Stimulated activated CD4-positive, alpha-beta T cell treated with anti-CD3 and anti-CD28 coated beads, Interleukin-4, amount 100 ng/mL, for 4 hours (primary cell): ENCODE data around the gene FAM98A.

Experiments used
- DNase-seq, 2 experiments: peaks; one replicate each; pipeline ENCODE4 v3.0.0-alpha.2; 2020

FAM98A gene

GRCh38 chr2:33595385-33595784 lies 3.7 kb downstream of the FAM98A start:
- no peak for DNase-seq

DNA sequence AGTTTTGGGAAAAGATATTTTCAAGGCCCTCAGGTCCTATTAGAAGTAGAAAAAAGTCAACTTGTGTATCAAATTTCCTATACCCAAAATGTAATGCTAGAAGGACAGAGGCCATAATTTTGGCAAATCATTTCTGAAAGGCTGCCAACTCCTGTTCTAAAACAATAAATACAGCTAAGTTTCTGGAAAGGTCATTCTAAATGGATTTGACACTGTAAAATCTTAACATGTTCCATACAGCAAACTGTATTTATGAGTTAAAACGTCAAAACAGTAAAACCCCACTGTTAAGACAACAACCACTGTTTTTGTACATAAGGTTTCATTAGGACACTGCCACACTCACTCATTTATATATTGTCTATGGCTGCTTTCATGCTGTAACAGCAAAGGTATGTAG lies 9.7 kb downstream of the FAM98A start:
- DNase-seq, result no peak

GRCh38 chr2:33588232-33588631 lies 10.9 kb downstream of the FAM98A start:
- DNase-seq, result no peak

- no peak for DNase-seq
Measured at GRCh38 chr2:33586766-33587165, 12.3 kb downstream of the FAM98A start.

GRCh38 chr2:33583194-33583938 lies 15.7 kb downstream of the FAM98A start:
- DNase-seq, result no peak

DNA sequence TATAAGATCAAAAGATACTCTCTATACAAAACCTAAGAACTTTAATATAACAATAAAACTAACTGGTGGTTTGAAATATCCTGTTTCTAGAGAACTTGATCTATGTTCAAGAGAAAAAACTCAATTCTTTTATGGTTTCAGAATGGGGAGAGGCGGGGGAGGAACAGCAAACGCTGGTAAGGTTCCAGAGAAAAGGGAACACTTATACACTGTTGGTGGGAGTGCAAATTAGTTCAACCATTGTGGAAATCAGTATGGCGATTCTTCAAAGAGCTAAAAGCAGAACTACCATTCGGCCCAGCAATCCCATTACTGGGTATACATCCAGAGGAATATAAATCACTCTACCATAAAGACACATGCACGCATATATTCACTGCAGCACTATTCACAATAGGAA lies 17.2 kb downstream of the FAM98A start:
- DNase-seq, result no peak

- no peak for DNase-seq
Measured at GRCh38 chr2:33579227-33579626, 19.9 kb downstream of the FAM98A start.

DNA sequence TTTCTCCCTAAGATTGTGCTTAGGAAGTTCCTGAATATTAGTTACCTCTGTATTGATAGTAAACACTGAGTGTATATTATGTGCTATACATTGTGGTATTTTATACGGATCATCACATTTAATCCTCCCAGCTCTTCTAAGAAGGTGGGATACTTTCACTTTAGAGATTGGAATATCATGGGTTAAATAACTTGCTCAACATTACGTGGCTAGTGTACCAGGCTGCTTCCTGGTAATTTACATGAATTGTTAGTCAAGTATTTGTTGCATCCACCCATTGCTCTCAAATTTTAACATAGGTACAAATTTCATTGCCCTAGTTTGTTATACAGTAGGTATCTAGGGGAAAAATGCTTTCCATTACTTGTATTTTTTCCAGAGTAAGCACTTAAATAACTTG lies 21.4 kb downstream of the FAM98A start:
- DNase-seq, result no peak

DNA sequence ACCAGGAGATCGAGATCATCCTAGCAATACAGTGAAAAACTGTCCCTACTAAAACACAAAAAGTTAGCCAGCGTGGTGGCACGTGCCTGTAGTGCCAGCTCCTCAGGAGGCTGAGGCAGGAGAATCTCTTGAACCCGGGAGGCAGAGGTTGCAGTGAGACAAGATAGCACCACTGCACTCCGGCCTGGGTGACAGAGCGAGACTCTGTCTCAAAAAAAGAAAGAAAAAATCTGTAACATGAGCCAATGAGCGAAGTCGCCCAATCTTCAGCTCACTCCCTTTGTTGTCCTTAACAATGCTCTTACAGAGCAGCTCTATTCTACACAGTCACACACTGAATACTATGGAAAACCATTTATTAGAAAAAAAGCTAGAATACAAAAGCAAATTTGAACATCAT lies 22.0 kb downstream of the FAM98A start:
- no peak for DNase-seq

GRCh38 chr2:33573657-33574056 lies 25.4 kb downstream of the FAM98A start:
- no peak for DNase-seq

DNA sequence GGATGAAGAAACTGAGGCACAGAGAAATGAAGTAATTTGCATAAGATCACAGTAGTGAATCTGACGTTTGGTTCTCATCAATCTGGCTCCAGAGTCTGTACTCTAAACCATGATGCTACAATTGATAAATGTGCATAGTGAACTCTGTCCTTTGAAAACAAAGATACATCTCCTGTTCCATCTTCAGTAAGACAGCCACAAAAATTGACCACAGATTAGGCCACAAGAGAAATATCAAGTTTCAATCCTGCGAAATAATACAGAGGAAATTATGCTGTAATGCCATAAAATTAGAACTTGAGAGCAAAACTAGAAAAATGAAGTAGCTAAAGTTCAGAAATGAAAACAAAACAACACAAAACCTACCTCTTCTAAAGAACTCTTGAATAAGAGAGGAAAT lies 28.4 kb downstream of the FAM98A start:
- no peak for DNase-seq

GRCh38 chr2:33561872-33562271 lies 37.2 kb downstream of the FAM98A start:
- no peak for DNase-seq

DNA sequence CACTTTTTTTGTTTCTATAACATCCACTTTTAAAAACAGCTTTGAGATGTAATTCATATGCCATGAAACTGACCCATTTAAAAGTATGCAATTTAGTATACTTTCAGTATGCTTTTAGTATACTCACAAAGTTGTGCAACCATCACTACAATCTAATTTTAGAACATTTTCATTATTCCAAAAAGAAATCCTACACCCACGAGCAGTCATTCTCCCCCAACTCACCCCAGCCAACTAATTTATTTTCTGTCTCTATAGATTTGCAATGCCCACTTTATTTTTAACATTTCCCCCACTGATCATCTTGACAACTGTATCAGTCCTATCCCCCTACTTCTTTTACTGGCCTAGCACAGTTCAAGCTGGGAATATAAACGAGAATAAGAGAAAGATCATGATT lies 39.1 kb downstream of the FAM98A start:
- DNase-seq, result no peak

DNA sequence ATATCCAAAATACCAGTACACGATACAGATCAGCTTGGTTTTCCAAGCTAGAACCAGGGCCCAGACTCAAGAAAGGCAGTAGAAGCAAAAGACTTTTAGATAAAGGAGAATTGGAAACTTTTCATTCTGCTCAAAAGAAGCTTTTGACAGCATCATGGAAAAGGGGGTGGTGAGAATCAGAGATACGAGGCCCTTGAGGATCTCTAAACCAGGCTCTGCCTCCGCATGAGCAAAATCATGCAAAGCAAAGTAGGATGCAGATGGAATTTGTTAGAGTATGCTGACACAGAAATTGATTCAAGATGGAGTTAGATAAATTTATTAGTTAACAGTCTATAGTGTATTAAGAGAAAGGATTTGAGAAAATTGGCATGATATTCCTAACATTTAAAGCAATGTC lies 39.8 kb downstream of the FAM98A start:
- no peak for DNase-seq

- DNase-seq, result no peak
Measured at GRCh38 chr2:33555681-33556080, 43.4 kb downstream of the FAM98A start.

DNA sequence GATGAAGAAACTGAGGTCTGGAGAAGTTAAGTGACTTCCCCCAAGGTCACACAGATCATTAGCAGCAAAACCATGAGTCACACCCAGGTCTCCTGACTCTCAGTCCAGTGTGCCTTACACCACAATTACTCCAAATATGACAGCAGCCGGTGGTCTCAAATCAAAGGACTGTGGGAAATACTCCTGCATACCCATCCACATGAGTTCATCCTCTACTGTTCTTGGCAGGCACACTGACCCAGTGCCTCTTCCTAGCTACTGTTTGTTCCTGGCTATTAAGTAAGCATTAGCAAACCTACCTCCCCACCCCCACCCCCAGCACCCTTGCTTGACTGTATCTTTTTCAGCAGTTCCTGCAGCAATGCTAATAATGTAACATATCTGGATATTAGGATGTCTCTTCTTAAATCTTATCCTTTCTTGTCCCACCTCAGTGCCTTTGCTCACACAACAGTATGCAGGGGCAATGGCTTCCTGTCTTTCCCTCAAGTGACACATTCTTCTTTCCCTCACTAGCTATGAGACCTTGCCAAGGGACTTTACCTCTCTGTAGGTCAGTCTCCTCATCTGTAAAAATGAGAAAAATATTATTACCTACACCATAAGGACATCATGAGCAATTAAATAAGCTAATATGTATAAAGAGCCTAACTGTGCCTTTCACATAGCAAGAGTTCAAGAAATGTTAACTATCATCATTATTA lies 46.2 kb downstream of the FAM98A start:
- no peak for DNase-seq

GRCh38 chr2:33550206-33550605 lies 48.9 kb downstream of the FAM98A start:
- no peak for DNase-seq

GRCh38 chr2:33541243-33541642 lies 57.9 kb downstream of the FAM98A start:
- DNase-seq, result no peak

DNA sequence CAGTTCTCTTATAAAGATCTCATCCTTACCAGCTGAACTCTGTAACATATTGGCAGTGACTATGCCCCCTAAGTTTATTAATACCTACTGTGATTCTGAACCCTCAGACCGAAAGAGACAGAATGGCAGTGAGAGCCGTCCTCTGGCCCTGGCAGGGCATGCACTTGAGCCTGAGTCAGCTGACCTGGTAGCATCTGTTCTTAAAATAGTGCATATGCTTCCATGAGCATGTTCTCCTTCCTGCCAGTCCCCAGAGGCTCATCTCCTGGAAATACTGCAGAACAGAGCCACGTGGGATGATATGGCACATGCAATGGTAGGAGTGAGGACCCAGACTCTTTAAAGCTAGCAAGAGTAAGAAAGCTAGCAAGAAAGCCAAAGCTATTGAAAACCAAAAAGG lies 63.7 kb downstream of the FAM98A start:
- no peak for DNase-seq
